GM19240 (cell line): ENCODE results near the gene SIN3A.
"Not testable (repeated sequence)": the region's sequence is repeated elsewhere in the genome, so short reads cannot be mapped to it uniquely, and the experiment has no call there.

Experiments used
- DNase-seq: peaks from one replicate; pipeline ENCODE4 v3.0.0; 2011; ENCODE audit warnings: low spot score; ENCODE audit not compliant: insufficient read length

The SIN3A gene

DNA sequence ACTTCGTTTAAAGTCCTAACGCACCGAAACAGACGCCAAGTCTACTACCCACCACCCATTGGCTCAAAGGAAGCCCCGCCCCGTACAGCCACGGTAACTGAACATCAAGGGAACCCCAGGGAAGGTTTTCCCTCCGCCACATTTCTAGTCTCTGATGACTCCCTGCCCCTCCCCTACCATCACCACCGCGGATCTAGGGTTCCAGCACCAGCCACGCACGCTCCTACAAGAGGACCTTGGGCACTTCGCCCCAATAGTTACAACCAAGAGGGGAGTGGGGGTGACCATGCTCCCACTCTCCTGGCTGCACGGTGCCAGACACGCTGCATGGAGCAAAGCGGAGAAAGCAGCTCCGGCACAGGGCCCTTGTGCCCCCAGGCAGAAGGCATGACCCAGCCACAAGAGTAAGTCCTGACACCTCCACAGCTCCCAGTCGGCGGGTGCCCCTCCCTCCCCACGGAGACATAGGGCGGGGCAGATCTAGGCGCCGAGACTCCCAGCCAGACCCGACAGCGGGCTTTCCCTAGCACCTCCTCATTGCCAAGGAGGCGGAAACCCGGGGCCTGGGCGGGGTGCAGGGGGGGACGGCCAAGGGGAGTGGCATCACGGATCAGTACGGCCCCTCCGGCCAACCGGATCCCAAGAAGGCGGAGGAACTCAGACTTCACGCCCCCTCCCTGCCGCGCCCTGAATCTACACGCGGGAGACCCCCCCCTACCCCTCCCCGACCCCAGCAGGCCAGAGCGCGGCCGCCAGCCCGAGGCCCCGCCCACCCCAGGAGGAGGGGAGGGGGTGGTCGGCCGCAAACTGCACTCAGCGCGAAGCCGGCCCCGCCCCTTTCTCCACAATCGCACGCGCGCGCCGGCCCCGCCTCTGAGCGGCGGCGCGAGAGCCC lies 936 bp downstream of the SIN3A start:
- DNase-seq = no peak

DNA sequence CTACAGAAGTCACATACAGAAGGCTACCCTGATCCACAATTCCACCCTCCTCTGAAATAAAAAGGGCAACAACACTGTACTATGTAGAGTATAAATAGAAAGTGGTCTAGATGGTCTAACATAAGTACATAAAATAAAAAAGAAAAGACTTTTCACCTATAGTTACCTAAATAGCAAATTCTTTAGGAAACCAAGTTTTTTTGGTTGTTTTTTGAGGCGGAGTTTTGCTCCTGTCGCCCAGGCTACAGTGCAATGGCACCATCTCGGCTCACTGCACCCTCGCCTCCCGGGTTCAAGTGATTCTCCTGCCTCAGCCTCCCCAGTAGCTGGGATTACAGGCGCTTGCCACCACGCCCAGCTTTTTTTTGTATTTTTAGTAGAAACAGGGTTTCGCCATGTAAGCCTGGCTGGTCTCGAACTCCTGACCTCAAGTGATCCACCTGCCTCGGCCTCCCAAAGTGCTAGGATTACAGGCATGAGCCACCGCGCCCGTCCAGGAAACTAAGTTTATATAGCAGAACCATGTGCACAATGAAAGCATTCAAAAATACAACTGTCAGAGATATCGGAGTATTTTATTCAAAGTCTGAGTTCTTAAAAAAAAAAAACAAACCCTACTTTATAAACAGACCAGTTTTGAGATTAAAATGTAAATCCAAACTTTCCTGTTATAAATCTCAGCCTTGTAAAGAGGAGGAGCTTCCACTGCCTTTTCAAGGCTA lies 1.7 kb downstream of the SIN3A start:
- DNase-seq = no peak

- not testable (repeated sequence) for DNase-seq
Measured at GRCh38 chr15:75448171-75448570, 3.3 kb downstream of the SIN3A start.

GRCh38 chr15:75446151-75446550 lies 5.3 kb downstream of the SIN3A start:
- DNase-seq = no peak

DNA sequence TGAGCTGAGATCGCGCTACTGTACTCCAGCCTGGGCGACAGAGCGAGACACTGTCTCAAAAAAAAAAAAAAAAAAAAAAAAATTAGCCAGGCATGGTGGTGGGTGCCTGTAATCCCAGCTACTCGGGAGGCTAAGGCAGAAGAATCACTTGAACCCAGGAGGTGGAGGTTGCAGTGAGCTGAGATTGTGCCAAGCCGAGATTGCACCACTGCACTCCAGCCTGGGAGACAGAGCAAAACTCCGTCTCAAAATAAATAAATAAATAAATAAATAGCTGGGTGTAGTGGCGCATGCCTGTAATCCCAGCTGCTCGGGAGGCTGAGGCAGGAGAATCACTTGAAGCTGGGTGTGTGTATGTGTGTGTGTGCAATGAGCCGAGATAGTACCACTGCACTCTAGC lies 6.2 kb downstream of the SIN3A start:
- not testable (repeated sequence) for DNase-seq

DNA sequence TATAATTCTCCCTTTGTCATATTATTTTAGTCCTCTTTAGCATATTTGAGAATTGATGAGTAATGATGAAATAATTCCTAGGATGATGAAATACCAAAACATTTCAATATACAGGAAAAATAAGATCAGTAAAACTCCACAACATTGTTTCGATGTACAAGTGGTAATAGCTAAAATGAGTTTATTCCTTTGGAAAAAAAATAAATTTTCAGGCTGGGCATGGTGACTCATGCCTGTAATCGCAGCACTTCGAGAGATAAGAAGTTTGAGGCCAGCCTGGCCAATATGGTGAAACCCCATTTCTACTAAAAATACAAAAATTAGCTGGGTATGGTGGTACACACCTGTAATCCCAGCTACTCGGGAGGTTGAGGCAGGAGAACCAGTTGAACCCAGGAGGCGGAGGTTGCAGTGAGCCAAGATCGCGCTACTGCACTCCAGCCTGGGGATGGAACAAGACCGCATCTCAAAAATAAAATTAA lies 7.5 kb downstream of the SIN3A start:
- not testable (repeated sequence) for DNase-seq

DNA sequence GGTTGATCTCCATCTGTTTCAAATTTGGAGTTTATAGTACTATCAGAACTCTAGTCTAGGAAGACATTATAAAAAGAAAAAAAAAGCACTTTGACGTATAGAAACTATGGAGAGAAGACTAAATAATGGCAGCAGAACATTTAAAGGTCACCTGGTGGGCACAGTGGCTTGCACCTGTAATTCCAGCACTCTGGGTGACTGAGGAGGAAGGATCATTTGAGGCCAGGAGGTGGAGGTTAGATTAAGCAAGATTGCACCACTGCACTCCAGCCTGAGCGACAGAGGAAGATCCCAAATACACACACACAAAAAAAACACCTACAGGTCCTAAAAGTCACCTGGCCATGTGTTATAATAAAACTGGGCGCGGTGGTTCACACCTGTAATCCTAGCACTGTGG lies 13.8 kb downstream of the SIN3A start:
- DNase-seq = no peak

DNA sequence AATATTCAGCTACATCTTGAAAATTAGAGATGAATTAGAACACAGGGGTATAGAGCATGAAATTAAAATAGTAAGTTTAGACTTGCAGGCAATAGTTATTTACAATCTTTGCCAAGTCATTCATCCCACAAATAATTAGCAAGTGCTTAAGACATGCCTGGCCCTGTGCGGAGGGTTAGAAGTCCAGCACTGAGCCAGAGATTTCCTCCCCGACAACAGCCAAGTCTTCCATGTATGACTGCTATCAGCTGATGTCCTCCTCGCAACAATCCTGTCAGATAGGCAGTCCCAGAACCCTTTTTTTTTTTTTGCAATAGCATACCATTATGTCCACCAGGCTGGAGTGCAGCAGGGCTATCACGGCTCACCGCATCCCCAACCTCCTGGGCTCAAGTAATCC lies 14.6 kb downstream of the SIN3A start:
- DNase-seq = no peak

DNA sequence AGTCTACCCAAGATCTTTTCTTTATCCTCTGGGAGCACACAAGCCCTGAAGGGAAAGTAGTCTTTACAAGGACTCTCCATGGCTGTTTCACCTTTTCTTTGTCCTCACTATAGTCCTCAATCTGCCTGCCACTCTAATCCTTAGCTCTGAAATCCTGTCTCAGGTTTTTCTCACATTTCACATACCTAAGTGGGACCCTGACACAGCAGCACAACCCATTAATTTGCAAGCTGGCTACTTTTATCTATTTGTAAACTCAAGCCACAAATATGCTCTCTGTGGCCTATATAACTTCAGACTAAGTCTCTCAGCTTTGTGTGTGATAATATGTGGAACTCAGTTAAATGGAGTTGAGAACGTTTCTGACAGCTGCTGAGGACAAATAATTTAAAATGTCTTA lies 19.8 kb downstream of the SIN3A start:
- DNase-seq = no peak

GRCh38 chr15:75431270-75431669 lies 20.2 kb downstream of the SIN3A start:
- no peak for DNase-seq

GRCh38 chr15:75430259-75430658 lies 21.2 kb downstream of the SIN3A start:
- DNase-seq = no peak

DNA sequence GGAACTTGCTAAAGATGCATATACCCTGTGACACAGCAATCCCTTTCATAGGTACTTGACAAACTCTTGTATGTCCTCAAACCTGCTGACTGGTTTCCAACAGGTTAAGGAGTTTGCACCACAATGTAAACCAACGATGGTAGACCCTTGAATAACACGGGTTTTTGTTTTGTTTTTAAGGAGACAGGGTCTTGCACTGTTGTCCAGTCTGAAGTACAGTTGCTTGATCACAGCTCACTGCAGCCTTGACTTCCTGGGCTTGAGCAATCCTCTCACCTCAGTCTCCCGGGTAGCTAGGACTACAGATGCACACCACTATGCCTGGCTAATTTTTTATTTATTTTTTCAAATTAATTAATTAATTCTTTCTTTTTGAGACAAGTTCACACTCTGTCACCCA lies 23.3 kb downstream of the SIN3A start:
- no peak for DNase-seq

DNA sequence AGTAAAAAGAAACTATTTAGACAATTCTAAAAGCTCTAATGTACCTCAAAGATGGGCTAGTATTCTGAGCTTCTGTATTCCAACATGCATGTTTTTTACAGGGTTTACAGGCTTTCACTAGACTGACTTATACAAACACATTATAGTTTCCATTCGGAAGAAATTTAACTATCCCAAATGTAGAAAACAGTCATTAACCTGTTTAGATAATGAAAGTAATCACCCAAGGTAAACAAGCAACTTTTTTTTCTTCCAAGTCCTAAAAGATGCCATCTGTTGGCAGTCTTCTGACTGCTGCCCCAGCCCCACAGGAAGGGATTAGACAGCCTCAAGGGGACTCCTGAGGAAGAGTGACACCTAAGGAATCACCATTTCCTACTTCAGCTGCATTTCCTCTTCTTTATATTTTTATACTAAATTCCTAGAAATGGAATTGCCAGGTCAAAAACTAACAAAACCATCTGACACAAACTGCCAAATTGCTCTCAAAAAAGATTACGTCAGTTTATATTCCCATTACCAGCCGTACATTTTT lies 25.5 kb downstream of the SIN3A start:
- DNase-seq = no peak

DNA sequence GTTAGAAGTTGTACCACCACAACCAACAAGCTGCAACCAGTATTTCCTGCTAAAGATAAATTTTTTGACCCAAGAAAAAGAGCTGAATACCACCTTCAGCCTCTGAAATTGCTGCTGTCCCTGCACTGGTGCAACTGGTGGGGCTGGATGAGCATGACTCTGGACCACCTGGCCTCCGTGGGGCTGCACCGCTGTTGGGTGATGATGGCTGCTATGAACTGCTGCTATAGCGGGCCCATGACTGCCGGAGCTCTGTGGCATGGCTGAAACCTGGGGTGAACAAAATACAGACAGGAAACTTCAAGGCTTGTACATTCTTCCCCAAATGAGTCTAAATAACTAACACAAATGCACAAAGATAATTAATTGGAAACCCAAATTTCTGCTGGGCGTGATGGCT lies 28.9 kb downstream of the SIN3A start:
- DNase-seq = no peak

GRCh38 chr15:75420698-75421097 lies 30.8 kb downstream of the SIN3A start:
- DNase-seq = no peak

DNA sequence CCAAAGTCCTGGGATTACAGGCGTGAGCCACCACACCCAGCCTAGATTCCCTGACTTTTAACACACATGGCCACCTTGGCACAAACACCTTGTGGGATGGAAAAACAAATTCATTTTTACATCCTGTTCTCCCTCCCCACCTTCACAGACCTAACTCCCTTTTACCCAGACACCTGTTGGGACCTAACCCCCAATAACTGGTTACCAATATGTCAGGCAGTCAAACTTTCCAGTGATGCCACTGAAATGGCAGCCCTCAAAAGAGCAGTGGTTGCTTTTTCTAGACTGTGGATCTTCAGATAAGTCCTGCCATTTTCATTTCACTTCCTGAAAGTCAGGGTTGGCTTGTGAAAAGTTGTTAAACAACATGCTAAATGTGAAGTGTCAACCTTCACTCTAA lies 34.9 kb downstream of the SIN3A start:
- DNase-seq = no peak

DNA sequence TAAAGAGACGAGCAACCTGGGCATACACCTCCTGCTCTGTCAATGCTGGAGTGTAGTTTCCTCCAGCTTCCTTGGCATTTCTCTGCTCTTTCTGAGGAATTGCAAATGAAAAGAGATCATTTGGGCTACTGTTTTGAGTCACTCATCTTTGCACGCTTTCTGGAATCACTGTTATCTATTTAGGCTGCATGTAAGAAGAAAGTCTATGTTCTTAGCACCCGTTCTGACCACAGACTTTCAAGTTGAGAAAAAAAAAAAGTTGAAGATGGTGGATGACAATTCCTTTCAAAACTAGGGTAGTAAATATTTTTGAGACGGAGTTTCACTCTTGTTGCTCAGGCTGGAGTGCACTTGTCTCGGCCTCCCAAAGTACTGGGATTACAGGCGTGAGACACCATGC lies 41.3 kb downstream of the SIN3A start:
- DNase-seq = no peak

DNA sequence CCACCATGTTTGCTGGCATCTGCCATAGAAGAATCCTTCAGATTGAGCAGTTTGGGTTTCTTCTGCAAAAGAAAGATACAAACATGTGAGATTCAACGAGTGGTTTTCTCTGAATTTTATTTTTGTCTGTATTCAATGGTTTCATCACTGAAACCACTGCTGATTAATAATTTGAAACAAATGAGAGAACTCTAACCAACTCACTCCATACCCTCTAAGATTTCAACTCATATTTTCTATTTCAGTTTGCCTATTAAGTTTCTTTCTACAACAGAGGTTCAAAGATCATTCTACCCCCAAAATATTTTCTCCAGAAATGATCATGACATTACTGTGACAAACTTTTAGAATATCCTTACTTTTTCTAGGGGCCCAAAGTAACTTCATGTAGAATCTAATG lies 44.4 kb downstream of the SIN3A start:
- DNase-seq = no peak

DNA sequence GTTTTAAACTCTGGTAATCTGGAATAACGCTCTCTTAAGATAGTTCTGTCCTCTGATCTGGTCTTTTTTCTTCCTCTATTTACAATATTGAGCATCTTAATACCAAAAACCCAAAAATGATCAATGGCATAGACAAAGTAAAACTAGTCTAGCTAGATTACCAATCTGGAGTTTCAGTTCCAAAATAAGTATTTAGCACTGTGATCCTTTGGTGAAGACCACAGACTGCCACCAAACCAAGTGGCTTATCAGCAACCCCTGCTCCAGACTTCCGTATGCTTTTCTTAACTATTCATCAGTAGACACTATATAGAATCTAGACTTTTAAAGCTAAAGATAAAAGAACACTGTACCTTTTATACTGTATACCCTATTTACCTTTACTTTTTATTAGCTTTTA lies 47.6 kb downstream of the SIN3A start:
- DNase-seq = no peak

DNA sequence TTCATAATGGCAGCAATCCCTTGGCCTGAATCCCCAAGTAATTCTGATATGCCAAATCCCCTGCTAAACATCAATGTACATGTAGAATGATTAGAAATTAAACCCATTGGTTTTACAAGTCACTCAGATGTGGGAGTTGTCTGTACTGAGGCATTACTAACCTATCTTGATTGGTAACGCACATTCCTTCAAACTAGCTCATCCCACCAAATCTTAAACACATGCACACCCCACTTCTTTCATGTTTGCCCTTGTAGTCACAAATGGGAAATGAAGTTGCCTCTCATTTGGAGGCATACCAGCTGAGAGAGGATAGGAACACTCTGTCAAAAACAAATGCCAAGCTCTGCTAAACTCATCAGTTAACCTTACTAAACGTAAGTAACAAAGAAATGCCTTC lies 54.0 kb downstream of the SIN3A start:
- no peak for DNase-seq

DNA sequence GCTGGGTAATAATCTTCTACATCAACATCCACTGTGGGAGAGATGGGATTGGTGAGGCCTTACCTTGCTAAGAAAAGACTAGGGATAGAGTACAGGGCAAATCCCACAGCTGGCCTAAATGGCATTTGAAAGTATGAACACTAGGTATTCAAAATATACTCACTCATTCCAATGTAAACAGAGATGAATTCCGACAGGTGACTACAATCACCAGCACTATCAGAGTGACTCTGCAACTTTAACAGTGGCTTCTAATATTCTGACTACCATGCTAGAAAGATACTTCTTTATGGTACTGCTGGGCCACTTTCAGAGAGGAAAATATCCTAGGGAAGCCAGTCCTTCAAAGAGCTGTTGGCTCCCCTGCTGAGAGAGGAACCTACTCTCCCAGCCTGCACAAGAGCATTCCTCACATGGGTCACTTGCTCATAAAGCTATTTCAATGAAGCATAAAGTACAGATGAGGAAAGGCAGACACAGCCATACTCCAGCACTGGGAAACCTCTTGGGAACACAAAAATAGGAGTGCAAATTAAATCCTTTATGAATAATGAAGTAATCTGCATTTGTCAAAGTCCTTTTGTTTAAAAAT lies 61.6 kb downstream of the SIN3A start:
- no peak for DNase-seq

DNA sequence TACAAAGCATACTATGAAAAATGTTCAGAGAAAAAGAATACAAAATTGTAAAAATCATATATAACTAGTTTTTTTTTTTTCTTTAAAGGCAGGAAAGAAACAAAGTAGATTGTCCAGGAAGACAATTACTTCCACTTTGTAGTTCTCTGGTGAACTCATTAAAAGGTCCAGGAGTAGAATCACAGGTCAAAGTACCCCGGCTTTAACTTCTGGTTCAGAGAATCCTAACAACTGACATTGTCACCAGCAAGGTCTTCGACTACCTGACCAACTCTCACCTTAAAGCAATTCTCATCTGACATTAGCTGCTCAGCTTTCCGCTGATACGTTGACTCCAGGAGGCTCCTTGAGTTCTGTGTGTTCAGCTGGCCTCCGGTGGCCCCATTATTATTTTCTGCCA lies 67.5 kb downstream of the SIN3A start:
- DNase-seq = not testable (repeated sequence)
